CD4-positive, alpha-beta T cell treated with Interleukin-6 for 4 hours (primary cell): ENCODE results near the gene CLDN24.

Source experiments
- DNase-seq: peaks from one replicate; pipeline ENCODE4 v3.0.0-alpha.2; 2020; ENCODE audit warnings: mixed read lengths

Gene CLDN24

DNA sequence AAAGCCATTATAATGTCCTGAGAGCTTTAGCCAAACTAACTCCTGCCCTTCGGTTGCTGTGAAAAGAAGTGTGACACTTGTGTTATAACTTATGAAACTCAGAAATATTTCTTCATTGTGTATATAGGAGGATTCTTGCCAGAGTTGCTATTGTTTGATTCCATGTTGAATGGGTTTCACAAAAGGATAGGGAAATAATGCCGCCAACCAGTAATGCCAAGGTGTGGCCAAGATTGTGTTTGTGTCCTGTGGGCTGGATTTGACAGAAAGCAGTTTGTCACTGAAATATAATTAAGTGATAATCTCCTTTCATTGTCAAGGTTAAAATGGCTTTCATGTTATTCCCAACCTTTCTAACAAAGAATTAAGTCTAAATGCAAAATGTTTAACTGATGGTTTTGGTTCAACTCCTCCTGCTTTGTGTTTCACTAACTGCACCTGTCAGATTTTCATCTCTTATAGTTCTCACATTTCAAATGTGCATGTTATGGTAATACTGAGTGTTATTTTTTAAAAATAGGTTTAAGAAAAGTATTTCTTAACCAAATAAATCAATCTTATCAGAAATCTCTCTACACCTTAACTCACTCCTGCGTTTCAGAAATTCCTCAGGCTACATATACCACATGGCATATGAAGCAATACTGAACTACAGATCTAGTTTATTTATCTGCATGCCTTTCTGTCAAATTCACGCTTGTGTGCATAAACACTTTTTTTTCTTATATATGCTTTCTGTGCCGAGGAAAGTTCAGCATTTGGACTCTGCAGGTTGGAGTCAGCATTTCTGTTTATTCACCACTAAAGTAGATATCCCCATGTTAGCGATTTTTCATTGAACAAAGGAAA lies 1.8 kb downstream of the CLDN24 start, which contains the start of gene CLDN22:
Gene CLDN22 (minus strand): TSS at position 66 of the 849 bp plus-strand sequence. CDS start 58 bp downstream, at position 8.
- no peak for DNase-seq

DNA sequence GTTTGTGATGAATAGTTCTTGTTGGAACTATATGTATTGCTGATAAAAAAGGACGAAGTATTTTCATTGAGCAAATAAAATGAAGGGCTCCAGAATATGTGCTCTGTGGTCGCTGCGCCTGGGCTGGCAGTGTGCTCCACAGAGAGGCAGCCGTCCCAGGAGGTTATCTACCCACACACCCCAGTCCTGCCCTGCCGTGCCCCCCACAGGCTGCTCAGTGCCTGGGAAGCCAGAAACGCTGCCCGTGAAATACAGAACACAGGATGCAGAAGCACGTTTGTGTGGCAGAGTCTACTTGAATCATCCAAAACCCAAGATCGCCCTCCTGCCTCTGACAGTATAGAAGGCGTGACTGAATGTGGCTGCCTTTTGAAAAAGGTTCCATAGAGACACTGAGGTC lies 3.6 kb downstream of the CLDN24 start:
- no peak for DNase-seq

DNA sequence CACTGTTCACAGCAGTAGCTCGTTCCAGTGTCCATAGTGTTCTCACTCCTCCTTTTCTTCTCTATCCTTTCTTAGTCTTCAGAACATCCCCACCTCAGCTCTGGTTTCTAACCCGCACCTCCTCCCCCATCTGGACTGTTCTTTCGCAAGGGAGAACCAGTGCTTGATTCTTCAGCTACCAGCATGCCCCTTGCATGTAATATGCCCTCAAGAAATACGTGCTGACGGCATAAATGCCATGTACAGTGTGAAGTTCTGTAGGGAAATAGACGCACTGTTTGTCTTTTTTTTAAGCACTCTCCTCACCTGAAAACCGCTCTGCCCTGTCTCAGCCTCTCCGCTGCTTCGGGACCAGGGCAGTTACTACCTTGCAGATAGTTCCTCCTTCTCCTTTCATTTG lies 7.4 kb downstream of the CLDN24 start:
- no peak for DNase-seq

DNA sequence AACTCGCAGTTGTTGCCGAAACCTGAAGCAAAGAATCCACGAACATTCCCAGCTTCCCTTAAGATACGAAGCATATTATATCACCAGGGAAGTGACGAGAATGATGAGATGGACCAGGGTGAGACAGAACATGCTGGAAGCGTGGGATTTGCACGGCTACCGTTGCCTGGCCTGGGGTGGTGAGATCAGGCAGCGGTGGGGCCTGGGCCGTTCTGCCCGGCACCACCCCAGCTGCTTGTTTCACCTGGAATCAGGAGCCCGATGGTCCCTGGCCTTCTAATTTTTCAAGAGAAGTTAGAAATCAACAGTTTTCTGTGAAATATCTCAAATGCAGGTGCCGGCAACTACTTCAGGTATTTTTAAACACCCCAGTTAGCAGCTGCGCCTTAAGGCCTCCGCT lies 7.9 kb downstream of the CLDN24 start:
- no peak for DNase-seq

DNA sequence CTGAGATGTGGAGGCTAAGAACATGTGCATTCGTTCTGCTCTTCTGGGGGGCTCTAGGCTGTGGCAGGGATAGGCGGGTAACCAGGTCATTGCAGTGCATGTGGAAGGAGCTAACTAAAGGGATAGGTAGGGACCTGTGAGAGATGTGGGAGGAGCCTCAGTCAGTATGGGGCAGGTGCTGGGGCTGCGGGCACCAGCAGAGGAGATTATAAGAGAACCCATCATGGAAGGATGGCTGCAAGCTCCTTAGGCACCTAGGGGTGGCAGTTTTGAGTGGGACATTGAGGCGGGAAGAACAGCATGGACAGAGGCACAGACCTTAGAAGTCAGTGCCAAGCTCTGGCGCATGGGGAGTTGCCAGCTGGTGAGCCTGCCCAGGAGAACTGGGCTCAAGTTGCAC lies 9.4 kb downstream of the CLDN24 start:
- no peak for DNase-seq

DNA sequence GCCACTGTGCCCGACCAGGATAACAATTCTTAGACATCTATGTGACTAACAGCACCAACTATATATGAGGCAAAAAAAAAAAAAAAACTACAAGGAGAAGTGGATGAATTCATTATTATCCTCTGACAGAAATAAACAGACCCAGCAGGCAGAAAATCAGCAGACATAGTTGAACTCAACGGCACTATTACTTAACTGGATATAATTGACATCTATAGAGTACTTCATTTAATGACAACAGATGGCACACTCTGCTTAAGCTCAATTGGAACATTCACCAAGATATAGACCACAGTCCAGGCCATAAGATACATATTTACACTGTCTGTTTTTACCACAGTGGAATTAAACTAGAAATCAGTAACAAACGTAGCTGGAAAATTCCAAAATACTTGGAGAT lies 15.4 kb downstream of the CLDN24 start:
- DNase-seq: no peak

DNA sequence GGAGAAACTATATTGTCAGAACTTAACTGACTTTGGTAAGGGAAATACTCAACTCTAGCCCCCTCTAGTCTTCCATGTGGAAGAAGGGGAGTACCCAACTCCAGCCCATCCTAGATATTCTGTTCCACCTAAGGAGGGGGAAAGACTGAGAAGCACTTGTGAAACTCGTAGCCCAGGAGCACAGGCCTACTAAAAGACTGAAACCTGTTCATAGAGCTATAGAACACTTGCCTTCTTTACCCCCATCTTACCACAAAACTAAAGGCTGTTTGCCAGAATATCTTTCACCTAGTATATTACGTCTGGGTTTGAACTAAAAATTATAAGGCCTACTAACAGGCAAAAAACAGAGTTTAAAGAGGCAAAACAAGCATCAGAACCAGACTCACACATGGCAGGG lies 17.7 kb downstream of the CLDN24 start:
- DNase-seq: no peak

DNA sequence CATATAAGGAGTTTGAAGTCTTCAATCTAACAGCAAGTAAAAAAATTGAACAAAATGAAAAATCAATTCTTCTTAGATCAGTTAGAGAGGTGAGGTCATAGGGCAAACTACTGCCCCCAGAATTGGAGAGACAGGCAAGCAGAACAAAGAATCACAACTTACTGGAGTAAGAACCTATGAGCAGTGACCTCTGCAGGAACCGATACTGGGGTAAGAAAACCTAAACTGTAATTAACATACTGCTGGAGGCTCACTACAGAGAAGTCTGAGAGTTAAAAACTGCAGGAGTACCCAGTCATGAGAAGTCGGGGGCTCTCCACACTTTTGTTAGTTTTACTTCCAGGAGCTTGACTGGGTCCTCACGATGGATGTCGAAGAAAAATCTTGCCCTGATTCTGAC lies 18.2 kb downstream of the CLDN24 start:
- no peak for DNase-seq

DNA sequence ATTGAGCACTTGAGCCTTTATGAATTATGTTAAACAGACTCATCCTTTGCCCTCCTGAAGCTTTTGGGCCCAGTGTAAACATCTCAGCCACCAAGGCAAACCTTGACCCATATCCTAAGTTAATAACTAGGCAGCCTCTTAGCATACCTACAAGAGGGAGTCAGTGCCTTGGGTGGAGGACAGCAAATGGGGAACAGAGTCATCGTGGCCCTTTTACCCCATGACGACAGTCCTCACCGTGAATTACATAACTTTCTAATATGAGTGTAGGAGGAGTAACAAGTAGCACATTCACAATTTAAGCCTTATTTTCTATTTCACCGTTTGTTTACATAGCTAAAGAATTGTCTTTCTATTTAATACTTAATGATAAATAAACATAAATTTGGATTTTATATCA lies 18.9 kb downstream of the CLDN24 start:
- no peak for DNase-seq

DNA sequence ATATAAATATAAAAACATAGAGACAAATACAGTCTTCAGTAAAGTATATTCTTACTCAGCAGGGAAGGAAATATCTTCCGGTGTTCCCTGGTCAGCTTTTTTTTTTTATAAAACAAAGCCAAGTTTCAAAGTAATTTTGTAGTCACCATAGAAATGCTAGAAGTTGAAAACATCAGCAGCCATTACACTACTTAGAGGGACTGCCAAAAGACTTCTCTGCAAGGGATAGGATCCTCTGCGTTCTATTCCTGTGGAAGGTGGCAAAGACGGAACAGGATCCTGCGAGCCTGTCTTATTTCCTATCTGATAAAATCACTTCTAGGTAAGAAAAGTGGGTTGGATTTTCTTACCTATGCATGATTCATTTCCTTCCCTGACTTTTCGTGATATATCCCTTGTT lies 21.6 kb downstream of the CLDN24 start:
- DNase-seq: no peak

DNA sequence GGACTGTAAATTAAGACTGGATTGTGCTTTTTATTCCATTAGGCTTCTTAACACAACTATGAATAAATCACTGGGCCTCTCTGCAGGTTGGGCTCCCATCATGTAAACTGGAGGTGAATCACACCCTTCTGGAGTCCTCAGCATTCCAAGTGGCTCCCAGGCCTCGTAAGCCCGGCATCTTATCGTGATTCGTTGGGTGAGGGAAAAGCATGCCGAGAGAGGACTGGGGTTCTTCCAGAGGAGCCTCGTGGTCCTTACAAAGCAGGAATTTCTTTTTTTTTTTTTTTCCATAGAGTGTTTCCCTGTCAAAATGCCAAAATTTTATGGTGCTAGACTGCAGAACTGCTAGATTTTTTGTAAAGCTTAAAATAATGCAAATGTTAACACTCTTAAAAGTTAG lies 22.2 kb downstream of the CLDN24 start:
- no peak for DNase-seq

DNA sequence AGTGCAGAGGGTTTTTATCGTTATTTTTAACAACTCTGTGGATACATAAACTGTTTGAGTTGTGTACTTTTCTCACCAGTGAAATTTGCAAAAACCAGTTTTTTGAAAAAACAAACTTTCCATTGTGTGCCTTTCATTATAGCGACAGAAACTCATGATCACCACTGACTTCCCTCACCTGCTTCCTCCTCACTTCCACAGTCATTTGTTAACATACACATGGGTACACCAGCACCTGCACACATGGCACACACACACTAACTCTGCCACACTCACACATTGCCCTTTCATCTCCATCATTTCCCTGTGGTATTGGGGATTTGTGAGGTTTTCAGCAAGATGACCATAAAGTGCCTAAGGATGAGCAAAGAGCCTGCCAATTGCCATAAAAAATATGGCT lies 22.8 kb downstream of the CLDN24 start:
- DNase-seq: no peak

DNA sequence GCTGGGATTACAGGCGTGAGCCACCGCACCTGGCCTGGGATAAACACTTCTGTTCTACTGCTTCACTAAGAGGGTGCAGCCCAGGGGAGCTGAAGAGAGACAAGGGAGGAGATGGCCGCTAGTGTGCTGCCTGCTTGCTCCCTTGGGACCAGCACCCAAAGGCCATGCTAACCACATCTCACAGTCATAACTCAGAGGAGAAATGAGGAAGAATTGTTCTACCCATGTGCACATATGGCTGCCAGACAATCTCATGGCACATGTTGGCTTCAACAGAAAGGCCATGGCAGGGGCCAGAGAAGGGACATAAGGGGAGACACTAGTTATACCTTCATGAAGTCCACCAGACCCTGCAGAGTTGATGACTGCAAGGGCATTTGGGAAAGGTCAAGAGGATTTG lies 24.6 kb downstream of the CLDN24 start:
- no peak for DNase-seq

DNA sequence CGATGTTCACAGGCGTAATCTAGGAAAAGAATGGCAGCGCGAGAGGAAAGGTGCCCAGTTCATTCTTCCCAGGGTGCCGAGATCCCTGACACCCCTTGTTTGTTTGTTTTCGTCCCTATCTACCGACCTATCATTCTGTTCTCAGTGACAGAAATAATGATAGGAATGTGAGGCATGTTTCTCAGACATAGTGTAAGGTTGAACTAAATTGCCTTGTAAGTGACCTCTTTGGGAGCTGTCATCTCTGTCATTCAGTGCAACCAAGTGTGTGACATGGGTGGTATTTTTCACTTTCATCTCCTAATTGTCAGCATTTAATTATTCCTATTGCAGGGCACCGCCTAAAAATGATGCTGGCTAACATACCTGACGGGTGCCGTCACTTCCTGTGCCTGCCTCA lies 26.5 kb downstream of the CLDN24 start:
- DNase-seq: no peak

DNA sequence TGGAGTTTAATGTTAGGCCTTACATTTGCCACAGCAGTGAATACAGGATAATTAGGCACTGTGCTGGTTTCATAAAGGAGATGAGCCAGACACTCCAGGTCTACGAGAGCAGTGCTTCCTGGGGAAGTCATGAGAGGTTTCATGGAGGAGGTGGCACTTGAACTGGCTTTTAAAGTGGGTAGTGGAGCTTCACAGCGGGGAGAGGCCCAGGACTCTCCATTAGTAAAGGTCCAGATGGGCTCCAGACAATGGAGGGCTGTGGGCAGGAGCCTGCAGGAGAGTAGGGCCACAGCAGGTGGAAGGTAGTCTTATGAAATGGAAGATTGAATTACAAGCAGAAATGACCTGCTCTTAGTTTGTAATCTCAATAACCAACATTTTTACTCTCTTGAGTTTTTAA lies 31.2 kb downstream of the CLDN24 start:
- DNase-seq: no peak

DNA sequence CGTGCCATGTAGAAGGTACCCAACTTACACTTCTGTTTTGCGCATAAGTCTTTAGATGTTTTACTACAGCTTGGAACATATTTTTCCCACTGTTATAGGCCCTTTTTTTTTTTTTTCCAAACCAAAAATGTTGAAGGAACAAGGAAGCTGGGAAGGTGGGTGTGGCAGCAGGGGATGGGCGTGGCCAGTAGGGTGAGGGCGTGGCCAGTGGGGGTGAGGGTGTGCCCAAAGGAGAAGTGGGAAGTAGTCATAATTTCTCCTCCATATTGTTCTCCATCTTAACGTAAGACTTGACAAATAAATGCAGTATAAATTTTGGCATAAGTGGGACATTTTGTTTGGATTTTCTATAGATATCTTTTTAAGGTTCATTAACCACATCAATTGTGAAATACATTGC lies 32.5 kb downstream of the CLDN24 start:
- no peak for DNase-seq

DNA sequence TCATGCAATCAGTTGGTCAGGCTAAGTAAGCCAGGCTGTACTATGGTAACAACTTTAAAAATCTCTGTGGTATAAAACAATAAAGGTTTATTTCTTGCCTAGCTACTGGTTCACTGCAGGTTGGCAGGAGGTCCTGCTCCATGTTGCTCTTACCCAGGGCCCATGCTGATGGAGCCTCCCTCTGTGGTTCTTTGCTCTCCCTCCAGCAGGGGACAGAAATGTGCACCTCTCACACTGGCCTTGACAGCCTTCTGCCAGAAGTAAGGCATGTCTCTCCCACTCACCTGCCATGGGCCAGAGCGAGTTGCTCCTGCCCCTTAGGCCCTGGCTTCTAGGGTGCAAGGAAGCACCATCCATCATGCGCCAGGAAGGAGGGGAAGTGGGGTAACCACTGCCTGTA lies 33.3 kb downstream of the CLDN24 start:
- DNase-seq: no peak

DNA sequence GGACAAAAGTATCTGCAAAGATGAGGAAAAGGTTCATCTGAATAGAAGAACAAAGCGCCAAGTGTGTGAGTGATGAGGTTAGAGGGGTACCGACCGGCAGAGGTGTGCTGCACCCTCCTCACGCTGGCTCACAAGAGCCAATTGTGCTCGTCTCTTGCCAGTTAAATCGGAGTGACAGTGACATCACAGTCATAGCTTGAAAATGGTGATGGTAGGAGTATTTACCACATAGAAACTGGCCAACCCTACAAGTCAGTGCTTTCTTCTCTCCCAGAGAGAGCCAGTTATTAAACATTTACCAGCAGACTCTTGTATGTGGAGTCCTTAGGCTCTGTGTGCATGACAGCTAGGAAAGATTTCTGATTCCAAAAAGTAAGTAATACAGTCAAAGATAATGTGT lies 34.5 kb downstream of the CLDN24 start:
- no peak for DNase-seq

DNA sequence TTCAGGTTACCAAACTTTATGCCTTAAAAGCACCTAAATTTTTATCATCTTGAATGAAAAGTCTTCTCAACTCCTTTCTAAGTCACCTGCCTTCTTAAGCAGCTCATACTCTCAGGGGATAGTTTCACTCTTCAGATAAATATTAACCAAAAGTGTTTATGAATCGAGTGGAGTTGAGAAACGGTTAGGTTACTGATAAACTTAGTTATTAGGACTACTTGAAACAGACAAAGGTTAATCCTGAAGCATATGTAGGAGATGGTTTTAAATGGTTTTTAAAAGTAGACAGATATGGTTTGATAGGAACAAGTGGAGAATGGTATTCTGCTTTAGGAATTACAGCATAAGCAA lies 34.9 kb downstream of the CLDN24 start:
- no peak for DNase-seq

DNA sequence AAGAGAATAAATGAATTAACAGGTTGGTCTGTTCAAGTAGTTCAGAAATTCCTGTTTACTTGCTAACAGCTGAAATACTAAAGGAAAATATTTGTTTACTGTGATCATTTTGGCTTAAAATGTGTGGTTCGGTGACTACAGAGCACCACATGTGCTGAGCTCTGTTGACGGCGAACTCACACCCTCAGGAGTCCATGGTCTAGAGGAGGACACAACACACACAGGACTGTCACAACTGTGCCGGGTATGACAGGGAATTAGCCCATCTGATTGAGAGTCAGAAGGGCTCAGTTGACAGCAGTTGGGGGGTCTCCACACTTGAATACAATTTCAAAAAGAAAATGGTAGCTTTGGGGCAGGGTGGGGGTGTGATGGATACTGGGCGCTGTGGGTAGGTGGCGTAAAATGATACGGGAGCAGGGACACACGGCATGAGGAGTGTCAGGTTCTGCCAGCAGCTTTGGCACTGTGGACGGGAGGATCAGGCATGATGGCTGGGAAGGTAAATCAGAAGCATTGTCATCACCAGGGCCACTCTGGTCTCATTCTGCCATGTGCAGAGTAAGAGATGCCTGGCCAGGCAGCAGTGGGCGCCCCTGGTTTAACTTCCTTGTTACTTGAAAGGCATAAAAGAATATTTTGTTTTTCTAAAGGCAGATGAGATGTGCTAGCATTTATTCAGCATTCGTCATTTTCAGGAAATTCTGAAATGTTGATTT lies 35.5 kb downstream of the CLDN24 start:
- DNase-seq: no peak

DNA sequence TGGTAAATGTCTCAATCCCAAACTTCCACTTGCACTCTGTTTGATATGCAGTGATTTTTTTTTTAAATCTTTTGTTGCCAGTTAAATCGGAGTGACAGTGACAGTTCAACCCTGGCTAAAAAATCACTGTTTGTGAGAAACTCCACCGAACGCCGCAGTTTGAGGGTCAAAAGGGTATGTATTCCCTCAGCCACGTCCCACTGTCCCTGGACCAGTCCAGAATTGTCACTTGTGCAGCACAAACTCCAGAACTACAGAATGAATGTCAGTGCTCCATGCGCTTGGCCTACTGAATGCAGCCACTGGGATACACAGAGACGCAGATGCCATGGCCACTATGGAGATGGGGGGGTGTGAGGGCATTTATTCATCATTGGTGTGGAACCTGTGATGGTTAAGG lies 36.3 kb downstream of the CLDN24 start:
- DNase-seq: no peak

DNA sequence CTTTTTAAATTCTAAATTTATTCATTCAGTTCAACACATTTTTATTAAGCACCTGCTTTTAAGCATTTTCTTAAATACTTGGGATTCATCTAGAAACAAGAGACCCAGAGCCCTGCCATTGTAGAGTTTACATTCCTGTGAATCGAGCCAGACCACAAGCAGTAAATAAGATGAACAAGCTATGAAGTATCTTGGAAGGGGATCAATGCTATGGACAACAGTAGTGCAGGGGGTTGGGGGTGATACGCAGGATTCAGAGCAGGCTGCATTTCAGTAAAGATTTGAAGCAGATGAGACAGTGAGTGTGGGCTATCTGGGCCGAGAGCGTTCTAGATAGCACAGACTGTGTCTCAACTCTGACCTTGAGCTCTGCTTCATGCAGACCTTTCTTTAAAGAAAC lies 37.3 kb downstream of the CLDN24 start:
- DNase-seq: no peak

DNA sequence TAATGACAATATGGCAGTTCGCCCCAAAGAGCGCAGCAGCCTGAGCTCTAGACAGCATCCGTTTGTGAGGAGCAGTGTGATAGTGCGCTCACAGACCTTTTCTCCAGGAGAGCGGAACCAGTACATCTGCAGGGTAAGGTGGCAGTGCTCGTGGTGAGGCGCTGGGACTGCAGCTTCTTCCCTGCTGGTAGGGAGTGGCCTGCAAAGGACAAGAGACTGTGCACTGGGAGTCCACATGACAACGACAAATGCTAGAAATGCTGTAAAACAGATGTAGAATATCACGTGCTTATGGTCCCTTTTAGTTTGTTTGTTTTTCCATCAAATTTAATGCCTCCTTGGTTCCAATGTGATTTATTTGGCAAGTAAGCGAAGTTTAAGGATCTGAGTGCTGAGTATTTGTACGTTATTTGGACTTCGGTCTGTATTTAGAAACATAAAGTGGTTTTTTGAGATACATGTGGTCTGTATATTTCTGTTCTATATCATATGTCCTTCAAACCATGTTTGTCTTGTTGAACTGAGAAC lies 37.9 kb downstream of the CLDN24 start:
- no peak for DNase-seq

DNA sequence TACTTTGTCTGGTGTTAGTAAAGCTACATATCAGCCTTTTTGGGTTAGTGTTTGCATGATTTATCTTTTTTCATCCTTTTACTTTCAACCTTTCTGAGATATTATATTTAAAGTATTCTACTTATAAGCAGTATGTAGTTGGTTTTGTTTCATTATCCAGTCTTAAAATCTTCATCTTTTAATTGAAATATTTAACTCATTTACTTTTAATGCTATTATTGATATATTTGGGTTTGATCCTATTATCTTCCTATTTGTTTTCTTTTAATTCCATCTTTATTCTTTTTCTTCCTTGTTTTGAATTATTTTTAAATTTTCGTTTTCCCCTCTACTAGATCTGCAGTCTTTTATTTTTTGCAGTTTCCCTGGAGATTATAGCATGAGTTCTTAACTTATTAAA lies 46.1 kb downstream of the CLDN24 start:
- no peak for DNase-seq
